Ovary (tissue), 3 donors: ENCODE measurements around the gene CFAP100.

ENCODE experiments used
- CTCF ChIP-seq, 3 donors: fragments of 450-650 bp in 2 of 3; fragments of 200-600 bp in 1 of 3; IDR thresholded peaks; one replicate each; pipeline versions ENCODE4 v1.5.1 to v1.8.0; 2016 to 2022; ENCODE audit warnings: antibody characterized with exemption in 3 of 3, mild to moderate bottlenecking in 1 of 3
- EP300 ChIP-seq: sonication (generic); formaldehyde crosslinking; IDR thresholded peaks from one replicate; pipeline ENCODE4 v1.6.1; 2017; ENCODE audit warnings: antibody characterized with exemption
- donor health status: DM: no; HTN: no; CAD: no.

DNA sequence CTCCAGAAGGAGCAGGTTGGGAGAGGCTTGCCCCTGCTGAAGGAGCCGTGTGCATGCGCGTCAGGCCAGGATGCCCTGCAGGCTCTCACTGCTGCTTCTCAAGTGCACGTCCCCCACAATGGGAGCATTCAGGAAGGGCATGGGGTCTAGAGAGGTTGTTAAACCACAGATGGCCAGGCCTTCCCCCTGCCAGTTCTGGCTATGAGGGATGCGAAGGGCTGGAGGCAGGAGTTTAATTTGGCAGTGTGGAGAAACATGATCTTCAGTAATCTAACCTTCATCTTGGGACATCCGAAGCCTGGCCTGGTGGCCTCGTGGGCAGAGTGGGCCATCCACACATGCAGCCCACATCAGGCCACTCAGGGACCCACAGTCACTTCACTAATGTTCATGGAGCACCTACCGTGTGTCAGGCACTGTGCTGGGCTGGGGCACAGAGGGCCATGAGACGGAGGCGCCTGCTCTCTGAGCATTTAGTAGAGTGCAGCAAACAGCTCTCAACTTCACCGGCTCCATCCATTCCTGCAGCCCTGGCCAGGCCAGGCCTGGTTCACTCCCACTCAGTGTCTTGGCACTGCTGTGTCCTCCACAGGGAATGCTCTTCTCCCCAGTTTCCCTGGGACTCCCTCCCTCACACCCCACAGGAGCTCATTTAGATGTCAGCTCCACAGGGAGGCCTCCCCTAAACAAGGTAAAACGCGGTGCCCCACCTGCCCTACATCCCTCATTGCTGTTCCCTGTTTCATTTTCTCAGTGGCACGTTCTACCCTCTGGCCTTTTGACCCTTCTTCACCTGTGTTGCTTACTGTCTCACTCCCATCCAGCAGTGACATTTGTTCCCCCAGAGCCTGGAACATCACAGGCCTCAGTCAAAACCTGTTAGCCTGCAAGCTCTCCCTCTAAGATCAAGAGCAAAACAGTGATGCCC is 4.0 kb downstream of the CFAP100 start:
- TF ChIP-seq CTCF (IDR thresholded peaks at IDR 0.05) (no peak), EP300 (no peak)
